ENCODE measurements around the gene THRA. TPM values are rescaled to one million over a fixed set of nuclear protein-coding genes. Genes with fewer than 3 reads are reported as not detected.

The THRA gene
- total and polyA plus RNA-seq, 5 donors from 2014 or later: 10.7 to 29.4 (median 15.2) TPM

Other genes starting within 250 kb of the THRA start
- 146 TPM for gene IKZF3, start 198.7 kb upstream of the THRA start, total RNA-seq
- 10 to 100 TPM; 30.4 to 40.6 (median 34.1) TPM for gene IKZF3, start 198.7 kb upstream of the THRA start, polyA plus RNA-seq
- gene ZPBP2, start 194.8 kb upstream of the THRA start, total RNA-seq: not detected
- gene ZPBP2, start 194.8 kb upstream of the THRA start, polyA plus RNA-seq: not detected
- 38.0 TPM for gene GSDMB, start 144.3 kb upstream of the THRA start, total RNA-seq
- gene GSDMB, start 144.3 kb upstream of the THRA start, polyA plus RNA-seq: 1 to 10 TPM in 2 of 4 donors, under 1 TPM in 2; 0.69 to 1.8 (median 1.0) TPM
- gene ORMDL3, start 135.4 kb upstream of the THRA start, total RNA-seq: 104 TPM
- gene ORMDL3, start 135.4 kb upstream of the THRA start, polyA plus RNA-seq: 100 to 1,000 TPM in 3 of 4 donors, 10 to 100 TPM in 1; 99.5 to 176 (median 127) TPM
- gene LRRC3C, start 135.2 kb upstream of the THRA start, total RNA-seq: not detected
- under 1 TPM in 1 of 4 donors, not detected in 3; 0.38 TPM for gene LRRC3C, start 135.2 kb upstream of the THRA start, polyA plus RNA-seq
- 1.5 TPM for gene GSDMA, start 100.0 kb upstream of the THRA start, total RNA-seq
- gene GSDMA, start 100.0 kb upstream of the THRA start, polyA plus RNA-seq: 1 to 10 TPM; 1.1 to 2.8 (median 2.1) TPM
- 62.4 TPM for gene PSMD3, start 82.2 kb upstream of the THRA start, total RNA-seq
- 10 to 100 TPM; 47.9 to 51.0 (median 49.3) TPM for gene PSMD3, start 82.2 kb upstream of the THRA start, polyA plus RNA-seq
- not detected for gene CSF3, start 47.5 kb upstream of the THRA start, total RNA-seq
- not detected for gene CSF3, start 47.5 kb upstream of the THRA start, polyA plus RNA-seq
- 78.8 TPM for gene MED24, start 8.6 kb upstream of the THRA start, total RNA-seq
- gene MED24, start 8.6 kb upstream of the THRA start, polyA plus RNA-seq: 10 to 100 TPM; 34.3 to 46.1 (median 40.3) TPM
- gene NR1D1, start 37.6 kb downstream of the THRA start, total RNA-seq: 29.5 TPM
- gene NR1D1, start 37.6 kb downstream of the THRA start, polyA plus RNA-seq: 10 to 100 TPM in 1 of 4 donors, 1 to 10 TPM in 3; 4.9 to 10.1 (median 6.2) TPM
- gene MSL1, start 59.0 kb downstream of the THRA start, total RNA-seq: 126 TPM
- 10 to 100 TPM in 2 of 4 donors, 1 to 10 TPM in 2; 9.3 to 10.5 (median 9.8) TPM for gene MSL1, start 59.0 kb downstream of the THRA start, polyA plus RNA-seq
- 165 TPM for gene CASC3, start 77.6 kb downstream of the THRA start, total RNA-seq
- gene CASC3, start 77.6 kb downstream of the THRA start, polyA plus RNA-seq: 10 to 100 TPM; 42.5 to 46.6 (median 44.2) TPM
- gene RAPGEFL1, start 114.5 kb downstream of the THRA start, total RNA-seq: 4.5 TPM
- gene RAPGEFL1, start 114.5 kb downstream of the THRA start, polyA plus RNA-seq: under 1 TPM in 1 of 4 donors, not detected in 3; 0.79 TPM
- gene WIPF2, start 156.3 kb downstream of the THRA start, total RNA-seq: 40.7 TPM
- gene WIPF2, start 156.3 kb downstream of the THRA start, polyA plus RNA-seq: 10 to 100 TPM in 1 of 4 donors, 1 to 10 TPM in 3; 8.0 to 12.5 (median 9.5) TPM
- 5.7 TPM for gene CDC6, start 224.9 kb downstream of the THRA start, total RNA-seq
- 1 to 10 TPM in 2 of 4 donors, under 1 TPM in 1, not detected in 1; 0.59 to 1.7 (median 1.1) TPM for gene CDC6, start 224.9 kb downstream of the THRA start, polyA plus RNA-seq
- gene RARA, start 246.2 kb downstream of the THRA start, total RNA-seq: 126 TPM
- gene RARA, start 246.2 kb downstream of the THRA start, polyA plus RNA-seq: 10 to 100 TPM in 3 of 4 donors, 1 to 10 TPM in 1; 7.3 to 14.5 (median 12.6) TPM

Data from CD4-positive, CD25-positive, alpha-beta regulatory T cell (primary cell).